OCI-LY1 (cell line): ENCODE data around the gene CDX4.

ENCODE experiments used
- H2AFZ ChIP-seq: fragments of 200-600 bp; sonication (generic), shearing (Covaris generic); 2 replicates; pipeline ENCODE4 v1.6.0; 2014; ENCODE audit warnings: antibody characterized with exemption, mild to moderate bottlenecking, low read length
- H3F3A ChIP-seq: fragments of 200-600 bp; sonication (generic), shearing (Covaris generic); 2 replicates; pipeline ENCODE4 v1.6.0; 2014; ENCODE audit warnings: mild to moderate bottlenecking, antibody characterized with exemption, low read length, moderate library complexity; ENCODE audit not compliant: insufficient read depth
- H3K27ac ChIP-seq: fragments of 200-600 bp; sonication (generic); 2 replicates; pipeline ENCODE4 v1.5.1; 2014; ENCODE audit warnings: low read length, mixed run types, mild to moderate bottlenecking, low read depth; ENCODE audit not compliant: poor library complexity, severe bottlenecking
- H3K27me3 ChIP-seq: fragments of 200-600 bp; sonication (generic); 2 replicates; pipeline ENCODE4 v1.6.0; 2014; ENCODE audit warnings: antibody characterized with exemption, mild to moderate bottlenecking, low read length, moderate library complexity; ENCODE audit not compliant: insufficient read depth
- H3K36me3 ChIP-seq: fragments of 200-600 bp; sonication (generic); 2 replicates; pipeline ENCODE4 v1.6.1; 2014; ENCODE audit warnings: mild to moderate bottlenecking, antibody characterized with exemption, low read length, moderate library complexity, mixed read lengths; ENCODE audit not compliant: insufficient read depth
- H3K4me1 ChIP-seq: fragments of 200-600 bp; sonication (generic); 2 replicates; pipeline ENCODE4 v1.5.1; 2014; ENCODE audit warnings: mild to moderate bottlenecking, low read length, moderate library complexity; ENCODE audit not compliant: insufficient read depth, severe bottlenecking
- H3K4me2 ChIP-seq: fragments of 200-600 bp; sonication (generic), shearing (Covaris generic); 2 replicates; pipeline ENCODE4 v1.6.1; 2014; ENCODE audit warnings: low read length
- H3K4me3 ChIP-seq: fragments of 200-600 bp; sonication (generic); 2 replicates; pipeline ENCODE4 v1.5.1; 2014; ENCODE audit warnings: low read length, low read depth, mild to moderate bottlenecking, mixed read lengths; ENCODE audit not compliant: poor library complexity, severe bottlenecking
- H3K79me2 ChIP-seq: fragments of 200-600 bp; shearing (Covaris generic); 2 replicates; pipeline ENCODE4 v1.6.1; 2016; ENCODE audit warnings: mixed run types, low read length, mixed read lengths; ENCODE audit not compliant: insufficient read depth
- H3K9ac ChIP-seq: fragments of 200-600 bp; sonication (generic), shearing (Covaris generic); 2 replicates; pipeline ENCODE4 v1.6.1; 2014; ENCODE audit warnings: mild to moderate bottlenecking, low read length, mixed read lengths
- H3K9me2 ChIP-seq: fragments of 200-600 bp; sonication (generic), shearing (Covaris generic); 2 replicates; pipeline ENCODE4 v1.6.1; 2014; ENCODE audit warnings: low read depth, mild to moderate bottlenecking, low read length, mixed read lengths
- H3K9me3 ChIP-seq: fragments of 200-600 bp; shearing (Covaris generic); 2 replicates; pipeline ENCODE4 v1.6.1; 2014; ENCODE audit warnings: low read length, mixed read lengths
- H4K20me1 ChIP-seq: fragments of 200-600 bp; sonication (generic), shearing (Covaris generic); 2 replicates; pipeline ENCODE4 v1.6.0; 2016; ENCODE audit warnings: mild to moderate bottlenecking, low read length; ENCODE audit not compliant: insufficient read depth
- EZH2 ChIP-seq: fragments of 200-600 bp; sonication (generic), shearing (Covaris generic); IDR thresholded peaks from 2 replicates; pipeline ENCODE4 v1.8.0; 2017; ENCODE audit warnings: borderline replicate concordance, mixed run types, mild to moderate bottlenecking, antibody characterized with exemption, low read length, moderate library complexity, mixed read lengths
- TF ChIP-seq, protein P1 (sequence below): fragments of 200-600 bp; sonication (generic), shearing (Covaris generic); IDR thresholded peaks from 2 replicates; pipeline ENCODE4 v1.5.1; 2017; ENCODE audit warnings: mild to moderate bottlenecking, antibody characterized with exemption, low read length, moderate library complexity, mixed read lengths

CDX4 gene

DNA sequence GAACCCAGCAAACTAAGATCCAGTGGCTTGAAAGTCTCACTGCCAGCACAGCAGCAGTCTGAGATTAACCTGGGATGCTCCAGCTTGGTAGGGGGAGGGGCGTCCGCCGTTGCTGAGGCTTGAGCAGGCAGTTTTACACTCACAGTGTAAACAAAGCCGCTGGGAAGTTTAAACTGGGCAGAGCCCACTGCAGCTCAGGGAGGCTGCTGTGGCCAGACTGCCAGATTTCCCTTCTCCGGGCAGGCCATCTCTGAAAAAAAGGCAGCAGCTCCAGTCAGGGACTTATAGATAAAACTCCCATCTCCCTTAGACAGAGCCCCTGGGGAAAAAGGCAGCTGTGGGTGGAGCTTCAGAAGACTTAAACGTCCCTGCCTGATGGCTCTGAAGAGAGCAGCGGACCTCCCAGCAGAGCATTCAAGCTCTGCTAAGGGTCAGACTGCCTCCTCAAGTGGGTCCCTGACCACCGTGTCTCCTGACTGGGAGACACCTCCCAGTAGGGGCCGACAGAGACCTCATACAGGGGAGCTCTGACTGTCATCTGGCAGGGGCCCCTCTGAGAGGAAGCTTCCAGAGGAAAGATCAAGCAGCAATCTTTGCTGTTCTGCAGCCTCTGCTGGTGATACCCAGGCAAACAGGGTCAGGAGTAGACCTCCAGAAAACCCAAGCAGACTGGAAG lies 45.1 kb upstream of the CDX4 start:
- Histone ChIP-seq H3K9ac (no peak overlapping the region), H3K27ac (no peak overlapping the region), H3K4me1 (no peaks in the 10 kb centered on the region), H3K9me3 (no peaks in the 10 kb centered on the region), H3K4me3 (no peak overlapping the region), H3K9me2 (no peaks in the 10 kb centered on the region), H3K36me3 (no peaks in the 10 kb centered on the region), H2AFZ (no peak overlapping the region), H3K79me2 (no peaks in the 10 kb centered on the region), H3F3A (no peaks in the 10 kb centered on the region), H3K4me2 (no peak overlapping the region), H4K20me1 (no peaks in the 10 kb centered on the region), H3K27me3 (no peaks in the 10 kb centered on the region)
- no peak for TF ChIP-seq EZH2
- TF ChIP-seq, protein P1, sequence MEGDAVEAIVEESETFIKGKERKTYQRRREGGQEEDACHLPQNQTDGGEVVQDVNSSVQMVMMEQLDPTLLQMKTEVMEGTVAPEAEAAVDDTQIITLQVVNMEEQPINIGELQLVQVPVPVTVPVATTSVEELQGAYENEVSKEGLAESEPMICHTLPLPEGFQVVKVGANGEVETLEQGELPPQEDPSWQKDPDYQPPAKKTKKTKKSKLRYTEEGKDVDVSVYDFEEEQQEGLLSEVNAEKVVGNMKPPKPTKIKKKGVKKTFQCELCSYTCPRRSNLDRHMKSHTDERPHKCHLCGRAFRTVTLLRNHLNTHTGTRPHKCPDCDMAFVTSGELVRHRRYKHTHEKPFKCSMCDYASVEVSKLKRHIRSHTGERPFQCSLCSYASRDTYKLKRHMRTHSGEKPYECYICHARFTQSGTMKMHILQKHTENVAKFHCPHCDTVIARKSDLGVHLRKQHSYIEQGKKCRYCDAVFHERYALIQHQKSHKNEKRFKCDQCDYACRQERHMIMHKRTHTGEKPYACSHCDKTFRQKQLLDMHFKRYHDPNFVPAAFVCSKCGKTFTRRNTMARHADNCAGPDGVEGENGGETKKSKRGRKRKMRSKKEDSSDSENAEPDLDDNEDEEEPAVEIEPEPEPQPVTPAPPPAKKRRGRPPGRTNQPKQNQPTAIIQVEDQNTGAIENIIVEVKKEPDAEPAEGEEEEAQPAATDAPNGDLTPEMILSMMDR: no peak

DNA sequence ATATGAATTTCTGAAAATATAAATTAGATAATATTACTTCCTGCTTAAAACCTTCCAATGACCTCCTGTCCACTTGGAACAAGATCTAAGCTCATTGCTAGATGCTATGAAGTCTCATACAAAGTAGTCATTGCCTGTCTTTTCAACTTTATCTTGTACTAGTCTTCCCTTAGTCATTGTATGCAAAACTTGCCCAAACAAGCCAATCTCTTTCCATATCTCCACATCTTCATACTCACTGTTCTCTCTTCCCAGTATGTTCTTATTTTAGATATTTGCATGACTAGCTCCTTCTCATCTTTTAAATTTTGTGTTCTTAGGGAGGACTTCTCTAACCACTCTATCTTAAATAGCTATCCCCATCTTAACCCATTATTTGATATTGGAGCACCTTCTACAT lies 33.9 kb upstream of the CDX4 start:
- no peaks in the 10 kb centered on the region for H3K36me3 ChIP-seq
- no peaks in the 10 kb centered on the region for H3K79me2 ChIP-seq
- no peak overlapping the region for H2AFZ ChIP-seq
- no peak overlapping the region for H3K4me2 ChIP-seq
- no peaks in the 10 kb centered on the region for H3K9me3 ChIP-seq
- H3K4me3 ChIP-seq: no peak overlapping the region
- H3K9me2 ChIP-seq: no peaks in the 10 kb centered on the region
- no peaks in the 10 kb centered on the region for H3K4me1 ChIP-seq
- H4K20me1 ChIP-seq: no peaks in the 10 kb centered on the region
- no peak overlapping the region for H3K9ac ChIP-seq
- TF ChIP-seq EZH2: no peak
- TF ChIP-seq, protein P1: no peak
- H3K27me3 ChIP-seq: no peaks in the 10 kb centered on the region
- no peak overlapping the region for H3K27ac ChIP-seq
- no peaks in the 10 kb centered on the region for H3F3A ChIP-seq

DNA sequence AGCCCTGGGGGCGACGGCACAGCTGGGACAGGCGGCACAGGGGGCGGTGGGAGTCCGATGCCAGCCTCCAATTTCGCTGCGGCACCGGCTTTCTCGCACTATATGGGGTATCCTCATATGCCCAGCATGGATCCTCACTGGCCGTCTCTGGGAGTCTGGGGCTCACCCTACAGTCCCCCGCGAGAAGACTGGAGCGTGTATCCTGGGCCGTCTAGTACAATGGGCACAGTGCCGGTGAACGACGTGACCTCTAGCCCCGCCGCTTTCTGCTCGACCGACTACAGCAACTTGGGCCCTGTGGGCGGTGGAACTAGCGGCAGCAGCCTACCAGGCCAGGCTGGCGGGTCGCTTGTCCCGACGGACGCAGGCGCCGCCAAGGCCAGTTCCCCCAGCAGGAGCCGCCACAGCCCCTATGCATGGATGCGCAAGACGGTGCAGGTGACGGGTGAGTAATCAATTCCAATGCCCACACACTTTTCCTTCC lies 500 bp downstream of the CDX4 start:
- Histone ChIP-seq H3K4me1 (no peaks in the 10 kb centered on the region), H3K4me3 (no peak overlapping the region), H3K27me3 (no peaks in the 10 kb centered on the region), H3K9ac (no peak overlapping the region), H3K9me2 (no peaks in the 10 kb centered on the region), H3K27ac (no peak overlapping the region), H3K79me2 (no peaks in the 10 kb centered on the region), H4K20me1 (no peaks in the 10 kb centered on the region), H3K9me3 (no peaks in the 10 kb centered on the region), H3K4me2 (no peak overlapping the region), H3K36me3 (no peaks in the 10 kb centered on the region), H2AFZ (no peak overlapping the region), H3F3A (no peaks in the 10 kb centered on the region)
- TF ChIP-seq, protein P1: no peak
- TF ChIP-seq EZH2: no peak
